Measurements from ENCODE around the gene CYTH1.
"Not testable (repeated sequence)": the region's sequence is repeated elsewhere in the genome, so short reads cannot be mapped to it uniquely, and the experiment has no call there.

Gene CYTH1

DNA sequence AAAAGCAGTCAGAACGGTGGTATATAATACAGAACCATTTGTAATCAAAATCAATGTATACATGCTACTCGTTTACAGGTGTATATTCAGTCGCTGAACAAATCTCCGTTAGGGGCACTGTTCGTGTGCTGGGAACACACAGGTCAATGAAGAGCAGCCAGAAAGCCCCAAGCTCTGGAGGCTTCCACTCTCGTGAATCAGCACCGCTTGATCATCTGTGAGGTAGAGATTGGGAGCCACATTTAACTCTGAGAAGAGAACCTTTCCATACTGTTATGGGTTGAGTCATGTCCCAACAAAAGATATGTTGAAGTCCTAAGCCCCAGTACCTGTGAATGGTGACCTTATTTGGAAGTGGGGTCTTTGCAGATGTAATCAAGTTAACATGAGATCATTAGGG, 5.4 kb upstream of the CYTH1 start:
- no peak for DNase-seq (ENCODE audit: low read depth)

DNA sequence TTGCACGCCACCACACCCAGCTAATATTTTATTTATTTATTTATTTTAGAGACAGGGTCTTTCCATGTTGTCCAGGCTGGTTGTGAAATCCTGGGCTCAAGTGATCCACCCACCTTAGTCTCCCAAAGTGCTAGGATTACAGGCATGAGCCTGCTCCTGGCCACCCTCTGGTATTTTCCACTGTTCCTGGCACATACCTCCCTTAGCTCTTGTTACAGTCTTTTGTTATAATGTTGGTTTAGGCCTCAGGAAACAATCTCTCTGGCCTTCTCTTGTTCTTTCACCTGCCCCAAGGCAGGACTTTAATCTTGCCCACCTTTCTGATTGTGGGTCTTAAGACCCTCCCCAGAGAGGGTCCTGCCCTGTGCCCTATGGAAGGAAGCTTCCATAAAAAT, 3.6 kb upstream of the CYTH1 start:
- no peak for DNase-seq (ENCODE audit: low read depth)

DNA sequence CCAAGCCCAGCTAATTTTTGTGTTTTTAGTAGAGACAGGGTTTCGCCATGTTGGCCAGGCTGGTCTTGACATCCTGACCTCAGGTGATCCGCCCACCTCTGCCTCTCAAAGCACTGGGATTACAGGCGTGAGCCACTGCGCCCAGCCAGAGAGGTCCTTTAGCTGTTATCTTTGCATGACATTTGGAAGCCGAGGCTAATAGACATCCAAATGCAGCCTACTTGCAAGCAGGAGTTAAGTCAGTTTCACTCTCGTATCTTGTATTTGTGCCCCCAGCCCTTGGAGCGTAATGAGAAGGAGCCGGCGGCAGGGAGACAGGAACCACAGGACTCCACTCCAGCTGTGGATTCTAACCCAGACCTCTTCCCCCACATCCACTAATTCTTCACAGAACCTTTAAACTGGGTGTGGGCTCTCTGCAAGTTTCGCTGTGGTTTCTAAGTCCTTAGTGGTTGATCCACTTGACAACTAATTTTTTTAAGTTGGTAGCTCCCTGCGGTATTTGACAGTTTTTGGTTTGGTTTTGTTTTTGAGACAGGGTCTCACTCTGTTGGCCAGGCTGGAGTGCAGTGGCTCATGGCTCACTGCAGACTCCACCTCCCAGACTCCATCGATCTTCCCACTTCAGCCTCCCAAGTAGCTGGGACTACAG, 3.1 kb upstream of the CYTH1 start:
- no peak for DNase-seq (ENCODE audit: low read depth)

DNA sequence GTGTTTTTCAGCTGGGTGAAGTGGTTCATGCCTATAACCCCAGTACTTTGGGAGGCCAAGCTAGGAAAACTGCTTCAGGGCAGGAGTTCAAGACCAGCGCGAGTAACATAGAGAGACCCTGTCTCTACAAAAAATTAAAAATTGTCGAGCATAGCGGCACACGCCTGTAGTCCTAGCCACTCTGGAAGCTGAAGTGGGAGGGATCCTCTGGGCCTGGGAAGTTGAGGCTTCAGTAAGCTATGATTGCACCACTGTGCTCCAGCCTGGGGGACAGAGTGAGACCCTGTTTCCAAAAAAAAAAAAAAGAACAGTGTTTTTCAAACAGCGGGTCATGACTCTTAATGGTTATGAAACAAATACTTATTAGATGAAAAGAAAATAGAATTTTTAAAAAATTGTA, 2.3 kb upstream of the CYTH1 start:
- no peak for DNase-seq (ENCODE audit: low read depth)

DNA sequence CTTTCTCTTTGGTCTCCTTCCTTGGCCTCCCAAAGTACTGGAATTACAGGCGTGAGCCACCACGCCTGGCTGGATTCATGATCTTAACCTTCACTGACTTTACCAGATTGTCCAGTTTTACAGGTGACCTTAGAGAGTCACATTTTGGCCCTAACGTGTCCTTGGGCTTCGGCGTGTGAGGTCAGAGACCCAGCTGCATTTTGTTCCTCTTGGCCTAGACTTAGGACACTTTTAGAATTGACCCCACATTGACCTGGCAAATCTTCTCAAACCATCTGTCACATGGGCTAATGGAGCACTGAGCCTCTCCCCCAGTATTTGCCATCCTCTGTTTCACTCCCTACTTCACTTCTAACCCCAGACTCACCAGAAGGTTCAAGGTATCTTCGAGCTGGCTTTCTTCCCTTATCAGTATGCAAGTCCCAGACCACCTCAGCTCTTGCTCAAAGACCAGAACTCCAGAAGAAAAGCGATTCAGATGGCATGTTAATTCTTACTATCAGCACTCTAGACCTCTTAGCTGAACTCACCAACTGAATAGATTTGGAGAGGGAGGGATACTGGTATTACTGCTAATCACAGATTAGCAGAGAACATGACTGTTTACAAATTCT, 1.7 kb upstream of the CYTH1 start:
- DNase-seq (ENCODE audit: low read depth): no peak

DNA sequence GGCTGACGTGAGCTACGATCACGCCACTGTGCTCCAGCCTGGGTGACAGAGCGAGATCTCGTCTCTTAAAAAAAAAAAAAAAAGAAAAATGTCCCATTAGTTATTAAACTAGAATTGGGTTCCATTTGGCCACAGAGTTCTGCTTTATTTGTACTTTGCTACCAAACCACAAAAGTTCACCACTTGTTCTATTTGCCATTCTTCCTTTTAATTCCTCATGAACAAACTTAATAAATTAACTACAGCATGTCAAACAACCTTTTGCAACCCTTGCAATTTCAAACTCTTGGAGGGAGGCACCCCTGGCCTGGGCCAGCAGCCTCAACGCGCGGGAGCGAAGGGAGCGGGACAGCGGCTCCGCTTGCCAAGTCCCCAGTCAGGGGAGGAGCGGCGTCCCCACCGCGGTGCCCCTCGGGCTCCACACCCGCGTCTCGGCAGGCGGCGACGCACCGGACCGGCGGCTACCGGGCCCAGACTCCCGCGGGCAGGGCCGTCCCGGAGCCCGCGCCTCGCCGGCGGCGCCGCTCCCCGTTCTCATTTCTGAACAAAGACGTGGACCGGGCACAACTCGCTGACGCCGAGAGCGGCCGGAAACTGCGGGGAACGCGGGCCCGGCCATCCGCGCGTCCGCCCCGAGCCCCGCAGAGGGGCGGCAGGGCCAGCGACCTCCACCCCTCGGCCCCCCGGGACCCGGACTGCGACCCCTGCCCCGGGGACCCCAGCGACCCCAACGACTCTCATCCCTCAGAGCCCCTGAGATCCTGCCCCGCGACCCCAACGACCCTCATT, 775 bp downstream of the CYTH1 start:
- DNase-seq (ENCODE audit: low read depth): no peak

DNA sequence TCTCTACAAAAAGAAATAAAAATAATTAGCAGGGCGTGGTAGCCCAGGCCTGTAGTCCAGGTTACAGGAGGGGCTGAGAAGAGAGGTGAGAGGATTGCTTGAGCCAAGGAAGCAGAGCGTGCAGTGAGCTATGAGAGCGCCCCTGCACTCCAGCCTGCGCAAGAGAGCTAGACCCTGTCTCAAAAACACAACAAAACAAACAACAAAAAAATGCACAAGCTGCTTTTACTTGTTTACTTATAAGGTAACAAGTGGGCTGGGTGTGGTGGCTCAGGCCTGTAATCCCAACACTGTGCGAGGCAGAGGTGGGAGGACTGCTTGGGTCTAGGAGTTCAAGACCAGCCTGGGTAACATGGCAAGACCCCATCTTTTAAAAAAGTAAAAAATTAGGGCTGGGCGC, 1.7 kb downstream of the CYTH1 start:
- no peak for DNase-seq (ENCODE audit: low read depth)

DNA sequence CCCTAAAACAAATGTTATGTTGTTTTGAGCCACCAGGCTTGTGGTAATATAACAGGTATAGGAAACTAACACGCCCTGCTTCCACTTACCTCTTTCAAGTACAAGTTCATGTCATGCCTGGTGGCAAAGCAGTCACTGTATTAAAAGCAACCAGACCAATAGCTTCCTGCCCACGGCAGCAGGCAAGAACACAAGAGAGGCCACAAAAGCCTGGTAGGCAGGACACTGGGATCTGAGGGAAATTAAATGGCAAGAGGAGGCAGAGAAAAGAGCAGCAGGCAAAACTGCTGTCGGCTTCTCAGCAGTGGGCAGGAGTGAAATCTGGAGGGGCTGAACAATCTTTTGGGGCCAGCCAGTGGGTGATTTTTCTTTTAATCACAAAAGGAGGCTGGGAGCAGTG, 2.2 kb downstream of the CYTH1 start:
- peak; percentile 44 for DNase-seq (ENCODE audit: low read depth)

DNA sequence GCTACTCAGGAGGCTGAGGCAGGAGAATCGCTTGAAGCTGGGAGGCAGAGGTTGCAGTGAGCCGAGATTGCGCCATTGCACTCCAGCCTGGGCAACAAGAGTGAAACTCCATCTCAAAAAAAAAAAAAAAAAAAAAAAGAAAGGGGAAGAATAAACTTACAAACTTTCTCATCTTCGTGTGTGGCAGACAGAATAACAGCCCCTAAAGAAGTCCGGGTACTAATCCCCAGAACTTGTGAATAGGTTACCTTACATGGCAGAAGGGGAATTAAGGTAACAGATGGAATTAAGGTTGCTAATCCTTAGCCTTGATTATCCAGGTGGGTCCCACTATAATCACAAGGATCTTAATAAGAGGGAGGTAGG, 2.8 kb downstream of the CYTH1 start:
- not testable (repeated sequence) for DNase-seq (ENCODE audit: low read depth)

DNA sequence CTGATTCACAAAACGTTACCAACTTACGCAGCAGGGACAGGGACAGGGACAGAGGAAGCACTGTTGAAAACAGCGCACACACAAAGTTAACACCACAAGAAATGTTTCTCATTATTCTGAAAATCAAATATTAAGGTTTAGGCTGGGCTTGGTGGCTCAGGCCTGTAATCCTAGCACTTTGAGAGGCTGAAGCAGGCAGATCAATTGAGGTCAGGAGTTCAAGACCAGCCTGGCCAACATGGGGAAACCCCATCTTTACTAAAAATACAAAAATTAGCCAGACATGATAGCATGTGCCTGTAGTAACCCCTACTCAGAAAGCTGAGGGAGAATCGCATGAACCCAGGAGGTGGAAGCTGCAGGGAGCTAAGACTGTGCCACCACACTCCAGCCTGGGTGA, 4.2 kb downstream of the CYTH1 start:
- DNase-seq (ENCODE audit: low read depth): no peak

DNA sequence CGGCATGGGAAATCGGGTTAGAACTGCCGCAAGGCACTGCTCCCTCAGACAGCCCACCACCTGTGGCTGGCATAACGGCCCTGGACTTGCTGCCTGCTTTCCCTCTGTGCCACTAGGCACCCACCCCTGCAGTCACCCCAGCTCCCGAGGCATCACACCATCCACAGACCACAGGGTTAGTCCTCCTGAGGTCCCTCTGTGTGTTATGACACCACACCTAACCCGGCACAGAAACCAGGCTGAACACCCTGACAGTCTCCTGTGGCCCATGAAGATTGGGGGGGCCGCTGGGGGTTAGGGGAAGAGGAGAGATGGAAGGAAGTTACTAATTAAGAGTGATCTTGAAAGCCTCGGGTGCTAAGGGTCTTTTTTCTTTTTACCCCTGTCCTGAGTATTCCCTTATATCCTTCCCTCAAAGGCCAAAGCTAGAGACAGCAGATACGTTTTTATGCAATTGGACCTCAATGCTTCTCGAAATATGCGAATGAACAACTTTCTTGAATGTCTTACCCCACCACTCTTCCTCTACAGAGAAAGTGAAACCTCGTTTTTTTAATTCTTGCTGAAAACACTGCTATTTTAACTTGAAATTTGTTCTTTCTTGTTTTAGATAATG, 7.0 kb downstream of the CYTH1 start:
- no peak for DNase-seq (ENCODE audit: low read depth)

DNA sequence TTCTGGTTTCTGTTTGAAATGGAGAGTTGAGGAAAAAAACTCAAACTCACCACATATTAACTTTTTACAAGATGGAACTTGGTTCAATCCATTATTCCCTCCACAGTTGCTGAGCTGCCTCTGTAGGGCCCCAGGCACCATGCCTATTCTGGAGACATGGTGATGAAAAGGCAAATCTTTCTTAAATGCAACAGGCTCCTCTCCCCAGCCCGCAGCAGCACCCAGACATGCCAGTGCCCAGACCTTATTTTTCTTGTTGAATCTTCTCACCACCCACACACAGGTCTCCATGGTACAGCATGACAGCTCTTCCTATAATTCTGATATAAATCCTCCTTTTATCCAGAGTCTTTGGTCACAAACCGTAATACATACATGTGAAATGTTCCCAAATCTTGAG, 7.6 kb downstream of the CYTH1 start:
- DNase-seq (ENCODE audit: low read depth): no peak

DNA sequence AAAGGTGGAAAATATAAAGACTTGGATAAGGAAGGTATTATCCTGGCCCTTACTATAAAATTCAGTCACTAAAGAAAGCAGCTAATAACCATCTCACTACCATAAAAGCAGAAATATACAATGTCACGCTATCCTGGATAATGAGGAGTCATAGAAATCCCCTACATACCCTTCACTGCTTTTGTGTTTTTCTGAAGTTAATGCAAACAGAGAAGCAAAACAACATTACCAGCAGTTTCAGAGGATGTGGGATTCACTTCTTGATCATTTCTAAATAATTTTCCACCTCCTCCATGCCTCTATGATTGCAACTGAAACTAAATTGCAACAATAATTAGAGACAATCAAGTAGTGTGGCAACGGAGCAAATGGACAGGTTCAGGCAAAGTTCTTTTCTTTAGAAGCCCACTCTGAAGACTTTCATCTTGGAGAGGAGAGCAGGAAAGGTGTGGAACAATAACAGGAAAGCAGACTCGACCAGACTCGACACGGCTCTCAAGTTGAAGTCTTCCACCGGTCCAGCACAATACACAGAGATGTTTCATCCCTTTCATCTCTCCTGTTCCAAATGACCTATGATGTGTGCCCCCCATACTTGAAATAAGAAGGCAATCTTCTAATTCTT, 10.2 kb downstream of the CYTH1 start:
- DNase-seq (ENCODE audit: low read depth): no peak

DNA sequence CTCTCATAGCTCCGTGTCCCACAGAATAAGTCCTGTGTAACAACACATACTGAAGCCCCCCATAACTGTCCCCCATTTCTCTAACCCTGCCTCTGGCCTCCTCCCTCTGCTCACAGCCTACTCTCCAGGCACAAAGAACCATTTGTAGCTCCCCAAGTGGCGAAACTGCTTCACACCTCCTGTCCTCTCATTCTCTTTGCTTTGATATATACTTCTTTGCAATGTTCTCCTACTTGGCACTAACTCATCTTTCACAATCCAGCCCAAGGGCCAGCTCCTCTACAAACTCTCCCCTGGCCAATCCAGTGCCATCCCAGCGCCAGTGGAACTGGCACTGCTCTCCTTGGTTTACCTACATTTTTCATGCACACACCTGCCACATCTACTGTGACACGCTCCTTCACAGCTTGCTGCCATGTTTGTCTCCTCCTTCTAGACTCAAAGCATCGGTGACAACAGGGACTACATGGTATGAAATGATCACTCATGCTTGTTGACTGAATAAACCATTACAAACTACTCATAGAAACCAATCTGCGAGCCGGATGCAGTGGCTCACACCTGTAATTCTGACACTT, 12.8 kb downstream of the CYTH1 start:
- DNase-seq (ENCODE audit: low read depth): no peak

DNA sequence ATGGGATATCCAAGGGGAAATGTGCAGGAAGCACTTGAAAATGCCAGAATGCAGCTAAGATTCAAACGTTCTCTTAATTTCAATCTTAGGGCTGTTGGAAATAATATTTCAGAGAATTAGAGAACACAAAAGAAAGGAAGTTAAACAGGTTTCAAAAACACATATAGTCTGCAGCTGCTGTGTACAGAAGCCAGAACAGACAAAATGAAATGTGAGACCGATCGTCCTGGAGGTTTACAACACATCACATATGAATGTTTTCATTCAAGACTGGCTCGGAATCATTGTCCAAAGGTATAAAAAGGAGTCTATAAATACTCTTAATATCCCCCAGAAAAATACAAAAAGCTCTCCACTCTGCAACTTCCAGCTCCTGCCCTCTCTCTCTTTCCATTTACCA, 14.3 kb downstream of the CYTH1 start:
- DNase-seq (ENCODE audit: low read depth): no peak

DNA sequence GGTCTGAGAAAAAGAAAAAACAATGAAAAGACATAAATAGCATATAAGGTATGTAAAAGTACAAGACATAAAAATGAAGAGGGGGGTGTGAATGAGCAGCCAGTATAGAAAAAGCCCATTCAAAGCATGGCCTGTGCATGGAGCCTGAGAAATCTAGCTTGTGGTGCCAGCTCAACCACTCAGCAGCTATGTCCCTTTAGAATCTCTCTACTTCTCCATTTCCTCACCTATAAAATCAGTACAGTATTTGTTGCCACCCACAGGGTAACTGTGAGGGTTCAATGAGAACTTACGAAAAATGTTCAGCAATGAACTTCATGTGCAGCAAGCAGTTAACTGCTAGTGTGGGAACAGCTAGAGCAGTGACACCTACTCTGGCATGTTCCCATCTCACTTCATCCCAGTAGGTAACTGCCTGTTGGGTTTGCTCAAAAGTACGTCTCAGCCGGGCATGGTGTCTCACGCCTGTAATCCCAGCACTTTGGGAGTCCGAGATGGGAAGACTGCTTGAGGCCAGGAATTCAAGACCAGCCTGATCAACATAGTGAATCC, 15.3 kb downstream of the CYTH1 start:
- no peak for DNase-seq (ENCODE audit: low read depth)

DNA sequence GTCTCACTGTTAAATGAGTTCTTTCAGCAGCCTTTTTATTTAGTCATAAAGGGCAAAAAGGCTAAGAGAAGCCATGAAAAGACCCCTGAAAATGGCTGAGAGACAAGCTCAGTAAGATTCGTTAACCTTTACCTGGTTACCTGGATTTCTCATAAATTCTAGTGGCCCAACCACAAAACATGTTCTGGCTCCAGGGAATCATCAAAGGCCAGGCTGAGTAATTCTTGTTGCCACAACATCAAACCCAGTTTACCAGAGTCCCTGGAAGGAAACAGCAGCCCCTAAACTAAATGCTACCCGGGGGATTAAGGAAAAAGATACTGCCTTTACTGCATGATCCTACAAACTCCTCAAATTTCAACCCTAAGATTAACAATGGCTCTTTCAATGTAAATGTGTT, 15.8 kb downstream of the CYTH1 start:
- no peak for DNase-seq (ENCODE audit: low read depth)

DNA sequence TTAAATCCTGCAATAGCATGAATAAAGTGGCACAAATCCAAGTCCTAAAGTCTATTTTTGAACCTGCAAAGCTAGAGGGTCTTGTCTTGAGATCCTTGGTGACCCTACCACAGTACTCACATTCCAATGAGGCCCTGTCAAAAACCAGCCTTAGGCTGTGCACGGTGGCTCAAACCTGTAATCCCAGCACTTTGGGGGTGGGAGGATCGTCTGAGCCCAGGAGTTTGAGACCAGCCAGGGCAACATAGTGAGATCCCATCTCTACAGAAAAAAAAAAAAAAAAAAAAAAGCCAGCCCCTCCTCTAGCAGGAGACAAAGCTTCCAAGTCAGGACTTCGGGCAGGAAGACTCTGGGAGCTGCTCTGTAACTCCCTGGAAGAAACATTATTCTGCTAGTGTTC, 16.3 kb downstream of the CYTH1 start:
- no peak for DNase-seq (ENCODE audit: low read depth)

DNA sequence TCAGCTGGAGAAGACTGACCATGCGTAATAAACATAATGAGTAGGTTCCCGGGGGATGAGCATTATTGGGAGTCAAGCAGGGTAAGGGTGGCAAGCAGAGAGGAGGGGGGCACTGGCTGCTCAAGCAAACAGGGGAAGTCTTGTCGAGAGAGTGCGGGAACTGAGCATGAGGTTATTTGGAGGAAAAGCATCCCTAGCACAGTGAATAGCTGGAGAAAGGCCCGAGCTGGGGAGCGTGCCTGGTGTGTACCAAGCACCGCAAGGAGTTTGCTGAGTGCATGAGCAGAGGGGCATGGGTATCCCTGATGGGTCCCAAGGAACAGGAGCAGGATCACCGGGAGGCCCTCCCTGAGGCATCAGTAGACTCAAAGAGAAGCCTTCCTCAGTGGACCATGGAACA, 17.2 kb downstream of the CYTH1 start:
- DNase-seq (ENCODE audit: low read depth): no peak

DNA sequence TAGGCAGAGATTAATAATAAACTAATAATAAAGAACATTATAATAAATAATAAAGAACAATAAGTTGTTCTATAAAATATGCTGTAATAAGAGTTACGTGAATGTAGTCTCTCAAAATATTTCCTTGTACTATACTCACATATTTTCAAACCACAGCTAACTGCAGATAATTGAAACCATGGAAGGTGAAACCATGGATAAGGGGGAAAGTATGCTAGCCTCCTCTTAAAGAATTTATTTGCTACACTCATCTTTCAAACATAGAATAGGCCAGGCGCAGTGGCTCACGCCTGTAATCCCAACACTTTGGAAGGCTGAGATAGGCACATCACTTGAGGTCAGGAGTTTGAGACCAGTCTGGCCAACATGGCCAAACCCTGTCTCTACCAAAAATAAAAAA, 18.5 kb downstream of the CYTH1 start:
- DNase-seq (ENCODE audit: low read depth): no peak

DNA sequence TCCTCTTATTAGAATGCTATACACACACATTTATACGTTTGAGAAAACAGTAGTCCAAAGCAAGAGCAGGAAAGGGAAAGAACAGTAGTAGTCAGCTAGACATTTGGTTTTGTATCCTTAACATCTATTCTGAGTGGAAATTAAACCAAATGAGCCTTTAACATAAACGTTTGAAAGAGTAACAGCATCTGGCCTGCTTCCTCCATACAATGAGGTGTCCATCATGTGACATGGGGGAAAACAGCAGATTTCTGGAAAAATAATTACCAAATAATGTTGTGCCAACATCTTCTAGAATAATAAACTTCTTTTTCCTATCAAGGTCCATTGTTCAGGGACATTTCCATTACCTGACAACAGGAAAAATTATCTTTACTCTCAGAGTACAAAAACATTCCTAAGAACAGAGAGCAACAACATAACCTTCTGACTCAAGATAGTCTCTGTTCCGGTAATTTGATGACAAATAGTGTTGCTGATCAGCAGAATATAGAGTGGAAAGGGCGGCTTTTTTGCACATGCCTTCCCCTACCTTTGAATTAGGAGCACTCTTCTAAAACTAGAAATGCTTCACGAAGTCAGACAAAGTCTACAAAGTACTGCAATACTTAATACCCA, 20.2 kb downstream of the CYTH1 start:
- no peak for DNase-seq (ENCODE audit: low read depth)

DNA sequence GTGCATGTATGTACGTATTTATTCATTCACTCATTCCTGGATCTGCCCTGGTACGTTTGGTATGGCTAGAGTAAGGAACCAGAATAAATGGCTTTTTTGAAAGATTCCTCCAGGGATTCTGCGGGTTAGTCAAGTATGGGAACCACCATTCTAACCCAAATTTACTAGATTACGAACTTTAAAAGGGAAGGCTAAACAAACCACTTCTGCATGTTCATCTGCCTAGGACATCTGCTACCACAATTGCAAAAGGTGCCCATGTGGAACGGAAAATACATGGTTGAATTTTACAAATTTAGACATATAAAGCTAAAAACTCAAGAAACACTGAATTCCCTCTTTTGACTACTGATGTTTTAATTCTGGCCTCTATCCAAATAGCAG, 22.1 kb downstream of the CYTH1 start:
- DNase-seq (ENCODE audit: low read depth): no peak
